Right hindlimb (tissue), 1 donor: Measurements from ENCODE around the gene CYB5B.

ENCODE experiments used
- DNase-seq: peaks from one replicate; pipeline ENCODE4 v3.0.0-alpha.2; 2018

The CYB5B gene, protein sequence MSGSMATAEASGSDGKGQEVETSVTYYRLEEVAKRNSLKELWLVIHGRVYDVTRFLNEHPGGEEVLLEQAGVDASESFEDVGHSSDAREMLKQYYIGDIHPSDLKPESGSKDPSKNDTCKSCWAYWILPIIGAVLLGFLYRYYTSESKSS

DNA sequence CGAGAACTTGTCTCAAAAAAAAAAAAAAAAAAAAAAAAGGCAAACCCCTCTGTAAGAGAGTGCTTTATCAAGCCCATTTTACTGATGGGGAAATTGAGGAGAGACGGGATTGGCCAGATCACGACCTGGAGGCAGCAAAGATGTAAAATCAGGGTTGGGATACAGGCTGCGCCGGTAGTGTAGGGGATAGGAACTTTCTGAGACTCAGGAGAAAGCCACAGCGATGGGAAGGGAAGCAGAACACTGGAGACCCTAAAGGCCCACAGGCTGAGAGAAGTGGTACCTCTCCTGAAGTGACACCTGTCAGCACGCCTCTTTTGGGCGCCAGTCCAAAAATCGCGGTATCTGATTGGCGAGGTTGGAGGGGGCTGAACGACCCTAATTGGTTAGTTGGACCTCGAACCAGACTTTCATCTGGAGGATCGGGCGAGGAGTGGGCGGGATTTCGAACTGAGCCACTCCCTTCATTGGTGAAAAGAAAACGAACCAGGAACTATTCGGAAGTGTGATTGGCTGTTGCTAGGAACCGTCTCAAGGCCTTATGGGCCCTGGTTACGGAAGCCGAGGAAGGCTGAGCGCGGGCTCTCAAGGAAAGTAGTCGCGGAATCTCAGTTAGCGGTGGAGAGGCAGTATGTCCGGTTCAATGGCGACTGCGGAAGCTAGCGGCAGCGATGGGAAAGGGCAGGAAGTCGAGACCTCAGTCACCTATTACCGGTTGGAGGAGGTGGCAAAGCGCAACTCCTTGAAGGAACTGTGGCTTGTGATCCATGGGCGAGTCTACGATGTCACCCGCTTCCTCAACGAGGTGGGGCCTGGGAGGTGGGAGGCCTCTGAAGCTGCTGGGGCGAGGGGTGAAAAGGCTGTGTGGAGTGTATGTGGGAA, at the start of gene CYB5B:
Gene CYB5B (plus strand): TSS at position 567 of the 882 bp plus-strand sequence. CDS start 65 bp downstream, at position 632.
- peak; percentile 96 for DNase-seq

DNA sequence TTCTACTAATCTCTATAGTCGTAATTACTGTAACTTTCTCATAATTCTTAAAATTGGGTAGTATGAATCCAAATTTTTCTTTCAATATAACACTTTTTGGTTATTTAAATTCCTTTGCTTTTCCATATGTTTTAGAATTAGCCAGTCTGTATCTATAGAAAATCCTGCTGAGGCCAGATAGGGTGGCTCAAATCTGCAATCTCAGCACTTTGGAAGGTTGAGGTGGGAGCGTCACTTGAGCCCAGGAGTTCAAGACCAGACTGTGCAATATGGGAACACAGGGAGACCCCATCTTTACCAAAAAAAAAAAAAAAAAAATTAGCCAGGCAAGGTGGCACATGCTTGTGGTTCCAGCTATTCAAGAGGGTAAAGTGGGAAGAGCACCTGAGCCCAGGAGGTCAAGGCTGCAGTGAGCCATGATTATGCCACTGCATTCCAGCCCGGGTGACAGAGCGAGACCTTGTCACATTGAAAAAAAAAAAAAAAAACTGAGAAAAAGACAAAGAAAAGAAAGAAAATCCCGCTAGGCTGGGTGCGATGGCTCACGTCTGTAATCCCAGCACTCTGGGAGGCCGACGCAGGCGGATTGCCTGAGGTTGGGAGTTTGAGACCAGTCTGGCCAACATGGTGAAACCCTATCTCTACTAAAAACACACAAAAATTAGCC, 47.9 kb upstream of the CYB5B start:
- DNase-seq = no peak

DNA sequence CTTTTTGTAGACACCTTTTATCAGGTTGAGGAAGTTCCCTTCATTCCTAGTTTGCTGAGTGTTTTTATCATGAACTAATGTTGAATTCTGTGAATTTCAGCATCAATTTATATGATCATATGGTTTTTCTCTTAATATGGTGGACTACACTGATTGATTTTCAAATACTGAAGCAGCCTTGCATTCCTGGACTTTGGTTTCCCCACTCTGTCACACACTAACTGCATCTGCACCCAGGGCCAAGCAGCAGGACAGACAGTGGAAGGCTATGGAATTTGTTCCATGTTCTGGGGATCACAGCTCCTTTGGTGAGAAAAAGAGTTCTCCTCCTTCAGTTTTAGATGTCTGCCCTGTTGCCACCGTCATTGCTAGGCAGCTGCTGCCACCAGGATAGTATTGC, 46.4 kb upstream of the CYB5B start:
- DNase-seq = no peak

DNA sequence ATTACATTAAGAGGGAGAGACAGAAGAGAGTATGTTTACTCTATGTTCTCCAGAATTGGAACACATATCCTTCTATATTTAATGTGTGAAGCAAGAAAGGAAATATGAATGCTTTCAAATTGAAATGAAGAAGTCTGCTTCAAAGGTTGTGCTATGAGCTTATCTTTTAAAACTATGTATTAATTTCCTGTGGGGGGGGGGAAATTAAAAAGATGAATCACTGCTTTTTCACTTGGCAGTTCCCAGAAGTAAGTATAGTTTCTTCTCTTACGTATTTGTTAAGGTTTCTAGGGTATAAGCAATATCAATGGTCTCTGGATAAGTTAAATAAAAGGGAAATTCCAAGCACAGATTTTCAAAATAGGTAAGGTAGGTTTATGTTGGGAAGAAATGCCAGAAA, 45.7 kb upstream of the CYB5B start:
- DNase-seq = no peak

DNA sequence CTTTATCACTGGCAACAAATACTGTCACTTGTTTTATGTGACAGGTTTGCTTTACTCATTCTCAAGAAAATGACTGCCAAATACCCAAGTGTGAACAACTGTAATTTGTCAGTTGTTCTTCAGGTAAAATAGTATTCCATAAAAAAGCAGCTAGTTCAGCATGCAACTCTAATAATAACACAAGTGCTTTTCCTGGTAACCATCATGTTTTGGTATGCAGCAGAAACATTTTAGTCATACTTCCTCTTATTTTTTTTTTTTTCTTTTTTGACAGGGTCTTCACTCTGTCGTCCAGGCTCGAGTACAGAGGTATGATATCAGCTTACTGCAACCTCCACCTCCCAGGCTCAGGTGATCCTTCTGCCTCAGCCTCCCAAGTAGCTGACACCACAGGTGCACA, 43.2 kb upstream of the CYB5B start:
- no peak for DNase-seq

DNA sequence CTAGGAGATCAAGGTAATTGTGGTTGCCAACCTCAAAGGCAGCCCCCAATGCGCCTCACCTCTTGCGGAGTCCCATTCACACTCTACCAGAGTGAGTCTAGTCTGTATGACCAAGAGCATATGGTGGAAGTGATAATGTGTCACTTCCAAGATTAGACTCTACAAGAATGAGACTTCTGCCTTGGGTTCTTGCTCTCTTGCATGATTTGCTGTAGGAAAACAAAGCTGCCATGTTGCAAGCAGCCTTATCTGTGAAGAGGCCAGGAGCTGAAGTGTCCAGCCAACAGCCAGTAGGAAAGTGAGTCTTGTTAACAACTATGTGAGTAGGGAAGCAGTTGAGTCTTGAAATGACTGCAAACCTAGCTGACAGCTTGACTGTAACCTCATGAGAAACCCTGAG, 42.0 kb upstream of the CYB5B start:
- DNase-seq = no peak

DNA sequence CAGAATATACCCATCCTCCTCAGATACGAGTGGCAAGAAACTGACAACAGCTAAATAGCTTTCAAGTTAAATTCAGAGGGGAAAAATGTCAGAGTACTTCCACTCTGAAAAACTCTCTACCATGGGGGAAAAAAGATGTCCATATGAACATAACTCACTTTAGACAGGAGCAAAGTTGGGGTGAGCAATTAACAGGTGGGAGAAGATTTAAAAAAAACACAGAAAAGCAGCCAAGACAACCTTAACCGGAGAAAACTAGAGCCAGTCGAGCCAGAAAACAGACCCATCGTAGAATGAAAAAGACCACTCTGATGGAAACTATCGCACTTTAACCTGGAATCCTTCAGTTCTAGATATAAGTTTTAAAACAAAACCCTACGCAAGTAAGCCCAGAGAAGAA, 39.4 kb upstream of the CYB5B start:
- no peak for DNase-seq

DNA sequence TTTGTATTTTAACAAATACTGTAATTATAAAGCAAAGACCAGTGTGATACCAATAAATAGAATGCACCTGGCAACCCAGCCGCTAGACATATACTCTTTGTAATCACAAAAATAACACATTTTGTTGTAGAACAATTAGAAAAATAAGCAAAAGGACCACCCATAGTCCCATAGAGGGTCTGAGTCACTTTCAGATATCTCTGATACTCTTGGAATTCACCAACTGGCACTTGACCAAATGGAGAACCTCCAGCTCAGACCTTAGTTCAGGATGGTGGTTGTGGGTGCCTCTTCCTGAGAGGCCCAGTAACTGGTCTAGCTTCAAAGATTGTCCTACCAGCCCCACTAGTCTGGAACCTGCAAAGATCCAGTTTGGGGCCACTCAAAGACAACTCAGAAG, 37.8 kb upstream of the CYB5B start:
- DNase-seq = no peak

DNA sequence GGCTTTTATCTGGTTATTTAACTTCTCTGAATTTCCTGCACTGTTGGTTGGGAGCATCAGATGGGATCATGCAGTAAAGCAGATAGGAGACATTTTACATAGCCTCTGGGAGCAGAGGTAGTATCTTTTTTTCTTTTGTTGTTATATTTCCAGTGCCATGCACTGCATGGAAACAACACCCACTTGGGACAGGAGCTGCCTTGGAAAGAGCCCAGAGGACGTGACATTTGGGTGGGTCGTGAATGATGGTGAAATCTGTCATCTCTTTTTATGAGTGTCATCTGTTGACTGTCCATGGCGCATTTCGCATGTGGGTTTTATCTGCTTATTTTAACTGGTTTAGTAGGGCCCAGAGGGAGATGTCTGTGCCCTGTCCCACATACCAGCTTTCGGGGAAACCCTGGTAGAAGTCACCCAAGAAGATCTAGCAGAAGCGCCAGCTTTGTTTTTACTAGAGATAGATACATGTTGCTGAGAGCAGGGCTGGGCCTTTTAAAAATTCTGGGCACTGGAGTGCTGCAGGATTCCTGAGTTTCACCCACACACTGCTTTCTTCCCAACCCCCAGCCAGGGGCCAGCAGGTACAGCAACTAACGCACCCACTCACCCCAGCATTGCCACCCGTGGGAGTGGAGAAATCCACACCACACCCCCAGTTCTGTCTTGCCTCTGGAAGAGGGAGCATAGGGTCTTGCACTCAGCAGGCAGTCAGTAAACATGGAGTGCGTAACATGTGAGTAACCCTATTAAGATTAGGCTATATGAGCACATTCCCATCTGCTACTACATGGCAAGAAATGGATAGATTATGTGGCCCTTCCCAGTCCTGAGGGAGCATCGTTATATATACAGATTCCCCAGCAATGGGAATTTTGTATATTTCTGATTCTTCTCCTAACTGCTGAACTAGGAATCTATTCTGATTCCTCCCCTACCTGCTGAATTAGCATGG, 30.2 kb upstream of the CYB5B start:
- no peak for DNase-seq

DNA sequence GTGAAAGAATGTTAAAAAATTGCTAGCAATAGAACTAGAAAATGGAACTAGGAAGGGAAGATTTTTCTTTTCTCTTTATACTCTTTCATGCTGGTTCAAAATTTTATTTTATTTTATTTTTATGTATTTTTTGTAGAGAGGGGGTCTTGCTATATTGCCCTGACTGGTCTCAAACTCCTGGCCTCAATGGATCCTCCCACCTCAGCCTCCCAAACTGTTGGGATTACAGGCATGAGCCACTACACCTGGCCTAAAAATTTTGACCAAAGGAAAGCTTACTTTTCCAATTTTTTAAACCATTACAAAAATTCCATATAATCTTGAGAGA, 28.6 kb upstream of the CYB5B start:
- DNase-seq = no peak

DNA sequence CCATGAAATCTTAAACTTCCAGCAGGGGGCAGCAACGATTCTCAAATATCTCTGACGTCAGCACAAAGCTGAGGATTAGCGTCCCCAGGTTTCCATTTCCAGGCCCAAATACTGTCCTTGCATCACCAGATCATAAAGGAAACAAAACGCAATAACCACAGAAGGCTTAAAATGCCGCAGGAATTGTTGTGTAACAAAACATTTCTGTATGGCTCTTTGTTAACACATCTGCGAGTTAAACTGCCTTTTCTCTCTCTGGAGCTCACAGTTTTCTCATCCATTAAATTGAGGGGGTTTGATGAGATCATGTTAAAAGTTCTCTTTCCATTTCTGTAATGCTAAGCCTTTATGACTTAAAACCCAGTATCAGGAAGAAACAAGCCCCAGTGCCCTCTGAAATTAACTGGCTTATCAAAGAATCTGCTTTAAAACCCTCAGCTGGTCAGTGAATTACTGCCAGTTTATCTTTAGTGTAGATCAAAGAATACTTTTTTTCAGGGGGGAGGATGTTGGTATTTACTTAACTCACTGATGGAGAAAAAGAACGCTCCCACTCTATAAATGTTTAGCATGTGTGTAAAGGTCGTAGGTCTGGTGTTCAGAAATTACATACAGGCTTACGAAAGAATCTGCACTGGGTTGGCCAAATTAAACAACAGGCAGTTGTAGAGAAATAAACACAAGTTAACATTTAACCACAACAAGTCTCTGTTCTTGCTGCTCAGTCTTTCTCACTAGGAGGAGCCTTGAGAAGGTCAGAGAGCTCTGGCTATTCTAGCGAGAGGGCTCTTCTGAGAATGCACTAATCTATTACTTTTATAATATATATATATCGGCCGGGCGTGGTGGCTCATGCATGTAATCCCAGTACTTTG, 28.0 kb upstream of the CYB5B start:
- DNase-seq = peak; percentile 84

DNA sequence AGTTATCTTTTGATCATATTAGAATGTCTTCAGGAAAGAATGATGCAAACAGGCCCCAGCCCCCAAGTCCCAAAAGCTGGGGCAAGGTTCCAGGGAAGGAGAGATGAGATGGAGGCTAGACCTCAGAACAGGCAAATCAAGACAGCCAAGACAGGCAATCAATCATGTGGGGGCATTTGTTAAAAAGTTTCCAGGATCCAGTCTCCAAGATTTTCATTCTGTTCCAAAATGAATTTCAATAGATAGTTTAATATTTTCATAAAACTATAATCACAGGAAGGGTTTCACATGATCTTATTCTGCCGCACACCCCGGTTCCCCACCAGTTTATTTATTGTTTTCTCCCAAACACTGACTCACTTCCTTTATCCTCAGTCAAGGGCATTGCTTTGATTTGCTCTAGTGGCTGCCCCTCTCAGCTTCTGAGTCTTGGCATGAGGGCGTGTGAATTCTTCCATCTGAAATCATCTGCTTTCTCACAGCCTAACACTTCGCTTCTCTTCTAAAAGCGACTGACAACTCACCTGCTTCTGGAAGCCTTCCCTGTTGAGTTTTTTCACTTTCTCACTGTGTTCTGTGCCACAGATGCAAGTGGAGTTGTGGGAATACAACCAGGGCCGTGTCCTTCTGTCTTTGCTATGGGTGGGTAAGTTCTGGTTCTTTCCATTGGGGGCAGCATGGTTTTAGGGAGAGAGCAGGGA, 26.4 kb upstream of the CYB5B start:
- DNase-seq = peak; percentile 47

DNA sequence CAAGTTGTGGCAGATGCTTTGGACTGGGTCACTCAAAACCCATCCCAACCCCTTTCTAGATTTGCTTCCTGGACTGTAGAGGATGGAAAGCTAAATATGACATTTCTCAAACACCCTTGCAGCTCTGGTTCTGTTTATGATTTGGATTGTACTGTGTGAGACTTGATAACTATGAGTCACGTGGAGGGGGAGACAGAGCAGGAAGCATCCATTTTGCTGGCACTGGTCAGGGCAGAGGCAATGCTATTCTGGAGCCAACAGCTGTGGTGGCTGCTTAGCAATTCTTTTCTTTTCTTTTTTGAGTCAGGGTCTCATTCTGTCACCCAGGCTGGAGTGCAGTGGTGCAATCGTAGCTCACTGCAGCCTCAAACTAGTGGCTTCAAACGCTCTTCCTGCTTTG, 25.1 kb upstream of the CYB5B start:
- DNase-seq = no peak

DNA sequence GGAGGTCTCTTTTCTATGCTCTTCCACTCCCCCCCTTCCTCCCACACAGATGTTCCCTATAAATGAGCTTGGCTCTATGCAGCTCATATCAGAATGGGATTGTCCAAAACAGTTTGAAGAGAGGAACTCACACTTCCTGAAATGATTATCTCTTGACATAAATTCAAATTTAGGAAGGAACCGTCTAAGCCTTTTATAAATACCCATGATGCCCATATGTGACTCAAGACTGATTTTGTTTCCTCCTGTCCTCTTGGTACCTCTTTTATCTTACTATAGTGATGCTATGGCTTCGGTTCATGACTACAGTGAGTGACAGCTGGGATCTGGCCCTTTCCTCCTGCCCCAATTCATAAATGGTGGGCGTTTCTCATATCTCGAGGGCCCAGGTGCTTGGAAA, 22.0 kb upstream of the CYB5B start:
- DNase-seq = no peak

DNA sequence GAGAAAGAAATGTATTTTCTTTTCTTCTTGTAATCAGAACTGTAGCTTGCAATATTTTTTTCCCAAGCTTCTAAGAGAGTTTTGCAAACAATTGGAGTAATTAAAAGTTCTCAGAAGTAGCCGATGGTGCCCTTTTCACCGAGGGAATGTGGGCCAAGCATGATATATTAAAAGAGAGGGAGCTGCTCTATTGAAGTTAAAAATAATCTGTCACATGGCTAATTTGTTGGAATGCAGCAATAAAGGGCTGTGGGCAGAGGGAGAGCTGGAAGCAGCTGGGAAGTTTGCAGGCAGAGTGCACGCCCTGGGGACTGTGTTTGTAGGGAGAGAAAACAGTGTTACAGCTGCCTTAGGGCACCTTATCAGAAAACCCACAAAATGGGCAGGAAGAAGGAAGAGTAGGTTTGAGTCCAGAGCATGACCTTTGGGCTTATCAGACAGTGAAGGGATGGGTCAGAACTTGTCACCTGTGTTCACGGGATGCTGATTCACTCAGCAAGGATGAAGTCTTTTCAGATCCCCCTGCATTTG, 20.1 kb upstream of the CYB5B start:
- peak; percentile 47 for DNase-seq

DNA sequence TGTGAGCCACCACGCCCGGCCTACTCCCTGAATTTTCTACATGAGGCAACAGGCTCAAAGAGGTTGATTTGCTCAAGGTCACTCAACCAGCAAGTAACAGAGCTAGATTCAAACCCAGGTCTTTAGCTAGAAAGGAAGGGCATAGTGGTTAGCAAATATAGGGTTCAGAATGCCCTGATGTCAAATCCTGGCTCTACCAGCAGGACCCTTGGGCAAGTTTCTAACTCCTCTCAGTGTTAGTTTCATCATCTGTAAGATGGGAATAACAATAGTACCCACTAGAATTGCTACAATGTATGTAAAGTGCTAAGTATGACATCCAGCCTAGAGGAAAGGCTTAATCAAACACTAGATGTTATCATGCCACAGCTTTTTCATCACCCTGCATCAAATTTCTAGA, 19.1 kb upstream of the CYB5B start:
- no peak for DNase-seq

DNA sequence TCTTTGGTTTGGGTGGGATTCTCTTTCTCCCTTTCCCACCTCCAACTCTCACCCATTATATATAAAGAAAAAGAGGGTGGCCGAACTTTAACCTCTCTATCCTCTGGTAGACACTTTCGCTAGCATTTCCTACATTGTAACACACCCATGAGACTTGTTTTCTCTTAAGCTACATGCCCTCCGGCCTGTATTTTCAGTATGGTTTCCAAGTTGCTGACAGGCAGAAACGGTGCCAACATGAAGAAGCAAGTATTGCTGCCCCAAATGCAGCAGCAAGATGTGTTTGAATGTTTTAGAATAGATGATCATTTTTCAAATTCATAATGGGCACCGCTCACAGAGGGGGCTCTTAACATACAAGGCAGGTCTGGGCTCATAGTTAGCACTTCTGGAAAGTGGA, 18.7 kb upstream of the CYB5B start:
- DNase-seq = no peak

DNA sequence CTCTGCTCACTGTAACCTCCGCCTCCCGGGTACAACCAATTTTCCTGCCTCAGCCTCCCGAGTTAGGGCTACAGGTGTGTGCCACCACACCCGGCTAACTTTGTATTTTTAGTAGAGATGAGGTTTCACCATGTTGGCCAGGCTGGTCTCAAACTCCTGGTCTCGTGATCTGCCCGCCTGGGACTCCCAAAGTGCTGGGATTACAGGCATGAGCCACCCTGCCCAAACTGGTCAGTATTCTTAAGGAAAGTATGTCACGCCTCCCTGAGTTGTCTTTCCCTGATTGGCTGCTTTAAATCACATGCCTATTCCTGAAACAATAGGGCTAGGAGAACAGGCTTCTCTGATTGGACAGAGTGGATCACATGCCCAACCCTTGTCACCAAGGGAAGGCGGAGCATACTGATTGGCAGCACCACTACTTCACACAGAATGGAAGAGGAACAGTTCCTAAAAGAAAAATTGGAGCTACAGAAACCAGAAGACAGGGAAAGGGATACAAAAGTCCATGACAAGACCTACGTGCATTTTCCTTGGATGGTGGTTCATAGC, 17.6 kb upstream of the CYB5B start:
- DNase-seq = no peak

DNA sequence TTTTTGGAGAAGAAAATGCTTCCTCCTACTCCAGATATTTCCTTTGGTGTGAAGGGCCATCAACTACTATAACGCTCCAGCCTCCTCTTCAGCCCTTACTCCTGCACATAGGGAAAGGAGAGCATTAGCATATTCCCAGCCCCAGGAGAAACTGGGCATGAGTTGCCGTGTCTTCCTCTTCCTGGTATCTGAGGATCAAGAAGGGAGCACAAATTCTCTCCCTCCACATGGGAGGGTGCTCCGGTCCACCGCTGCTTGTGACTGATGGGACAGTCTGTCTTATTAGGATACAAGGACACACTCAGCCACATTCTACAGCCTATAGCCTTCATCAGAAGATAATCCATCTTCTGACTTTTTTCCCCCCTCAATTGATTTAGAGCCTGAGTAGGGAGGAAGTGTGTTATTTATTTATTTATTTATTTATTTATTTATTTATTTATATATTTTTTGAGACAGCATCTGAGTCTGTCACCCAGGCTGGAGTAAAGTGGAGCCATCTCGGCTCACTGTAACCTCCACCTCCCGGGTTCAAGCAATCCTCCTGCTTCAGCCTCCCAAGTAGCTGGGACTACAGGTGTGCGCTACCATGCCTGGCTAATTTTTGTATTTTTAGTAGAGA, 16.6 kb upstream of the CYB5B start:
- no peak for DNase-seq

DNA sequence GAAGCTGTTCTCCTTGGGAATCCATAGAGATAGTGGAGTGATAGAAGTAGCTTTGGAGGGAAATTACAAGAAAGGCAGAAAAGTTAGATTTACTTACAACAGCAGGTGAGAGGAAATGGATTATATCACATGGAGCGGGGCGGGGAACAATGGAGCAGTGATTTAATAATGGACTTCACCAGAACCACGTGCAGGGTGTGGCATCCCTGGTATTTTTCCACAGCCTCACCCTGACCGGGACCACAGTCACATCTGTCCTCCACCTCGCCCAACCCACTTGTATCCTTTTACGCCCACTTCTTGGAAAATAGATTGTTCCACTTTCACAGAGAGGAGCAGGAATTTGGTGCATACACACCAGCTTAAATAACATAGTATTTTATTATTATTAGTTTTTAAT, 15.9 kb upstream of the CYB5B start:
- DNase-seq = no peak
